IMR-90 (cell line): ENCODE measurements around the gene EDN3. TPM values are rescaled to one million over a fixed set of nuclear protein-coding genes. Genes with fewer than 3 reads are reported as not detected.

ENCODE experiments used
- ATAC-seq: fragments of 200-7000 bp; cut with Tn5 transposase; 2 replicates; pipeline ENCODE4 v1.9.1; 2020; ENCODE audit warnings: low read depth, mild to moderate bottlenecking, moderate library complexity
- BruUV-seq: library from RNA; stranded (reverse); fragments of 400-500 nt; replicated peaks from 2 replicates; lab custom pipeline; 2021; lab: Mats Ljungman, UMichigan
- CTCF ChIA-PET: fragments of 300-600 bp; formaldehyde crosslinking; extraction: SDS; loops from one replicate; lab custom pipeline; 2021; ENCODE audit warnings: antibody characterized with exemption; lab: Yijun Ruan, JAX
- POLR2A ChIA-PET: fragments of 300-600 bp; sonication (Branson Sonifier 250); formaldehyde crosslinking; loops from one replicate; lab custom pipeline; 2022; ENCODE audit warnings: antibody characterized with exemption; ENCODE audit not compliant: unreplicated experiment; lab: Charles Lee
- DNase-seq: peaks from one replicate; pipeline ENCODE4 v3.0.0; 2013
- H2AFZ ChIP-seq: replicated peaks from 2 replicates; pipeline ENCODE3; 2013; ENCODE audit warnings: low read length, mild to moderate bottlenecking; ENCODE audit not compliant: poor library complexity
- H2AK5ac ChIP-seq: 2 replicates; pipeline ENCODE4 v1.6.1; 2013; ENCODE audit warnings: low read depth, low read length, inconsistent platforms
- H2AK9ac ChIP-seq: replicated peaks from 2 replicates; pipeline ENCODE3; 2013; ENCODE audit warnings: mild to moderate bottlenecking, low read depth, low read length, moderate library complexity; ENCODE audit not compliant: poor library complexity
- H2BK120ac ChIP-seq: 2 replicates; pipeline ENCODE4 v1.6.1; 2013; ENCODE audit warnings: low read depth, low read length, inconsistent platforms
- H2BK15ac ChIP-seq: 3 replicates; pipeline ENCODE4 v1.6.1; 2013; ENCODE audit warnings: low read depth, low read length, inconsistent platforms
- H2BK20ac ChIP-seq: 2 replicates; pipeline ENCODE4 v1.6.1; 2013; ENCODE audit warnings: low read depth, mild to moderate bottlenecking, inconsistent platforms, low read length, moderate library complexity
- H2BK5ac ChIP-seq: 2 replicates; pipeline ENCODE4 v1.6.1; 2013; ENCODE audit warnings: mild to moderate bottlenecking, low read depth, low read length, inconsistent platforms; ENCODE audit not compliant: poor library complexity, severe bottlenecking
- H3K14ac ChIP-seq: replicated peaks from 2 replicates; pipeline ENCODE4 v1.6.1; 2013; ENCODE audit warnings: low read depth, low read length, inconsistent platforms
- H3K18ac ChIP-seq: 2 replicates; pipeline ENCODE4 v1.6.1; 2013; ENCODE audit warnings: low read depth, low read length, control low read depth
- H3K23ac ChIP-seq: 2 replicates; pipeline ENCODE4 v1.6.1; 2013; ENCODE audit warnings: low read depth, low read length, inconsistent platforms
- H3K27ac ChIP-seq: 2 replicates; pipeline ENCODE4 v1.5.1; 2013; ENCODE audit warnings: mild to moderate bottlenecking, control low read depth, low read length; ENCODE audit not compliant: insufficient read depth
- H3K27me3 ChIP-seq: 2 replicates; pipeline ENCODE4 v1.6.1; 2013; ENCODE audit warnings: low read length; ENCODE audit not compliant: control insufficient read depth, insufficient read depth
- H3K36me3 ChIP-seq: 2 replicates; pipeline ENCODE4 v1.6.1; 2013; ENCODE audit warnings: low read length, mixed read lengths; ENCODE audit not compliant: control insufficient read depth, insufficient read depth
- H3K4ac ChIP-seq: 2 replicates; pipeline ENCODE4 v1.6.1; 2013; ENCODE audit warnings: low read depth, low read length, inconsistent platforms
- H3K4me1 ChIP-seq: 2 replicates; pipeline ENCODE4 v1.6.1; 2013; ENCODE audit warnings: low read length, mixed read lengths; ENCODE audit not compliant: control insufficient read depth, insufficient read depth
- H3K4me2 ChIP-seq: 2 replicates; pipeline ENCODE4 v1.6.1; 2013; ENCODE audit warnings: low read depth, mild to moderate bottlenecking, control low read depth, low read length, moderate library complexity
- H3K4me3 ChIP-seq: 2 replicates; pipeline ENCODE4 v1.5.1; 2013; ENCODE audit warnings: low read depth, mild to moderate bottlenecking, control low read depth, low read length, moderate library complexity; ENCODE audit not compliant: insufficient read depth
- H3K56ac ChIP-seq: 2 replicates; pipeline ENCODE4 v1.6.1; 2013; ENCODE audit warnings: low read length, inconsistent platforms; ENCODE audit not compliant: insufficient read depth; ENCODE audit errors: extremely low read depth
- H3K79me1 ChIP-seq, 2 experiments: 2 replicates each; pipeline ENCODE4 v1.6.1; 2013; ENCODE audit warnings: low read length in 2 of 2, inconsistent platforms in 1 of 2, low read depth in 1 of 2
- H3K9ac ChIP-seq: 2 replicates; pipeline ENCODE4 v1.6.1; 2013; ENCODE audit warnings: low read depth, low read length, control low read depth
- H3K9me1 ChIP-seq: 2 replicates; pipeline ENCODE4 v1.6.1; 2013; ENCODE audit warnings: low read length, inconsistent platforms; ENCODE audit not compliant: insufficient read depth
- H3K9me3 ChIP-seq: 2 replicates; pipeline ENCODE4 v1.6.1; 2013; ENCODE audit warnings: low read length; ENCODE audit not compliant: control insufficient read depth, insufficient read depth
- H4K20me1 ChIP-seq: 2 replicates; pipeline ENCODE4 v1.6.1; 2013; ENCODE audit warnings: low read length, inconsistent platforms; ENCODE audit not compliant: insufficient read depth
- H4K5ac ChIP-seq: 2 replicates; pipeline ENCODE4 v1.6.1; 2013; ENCODE audit warnings: mild to moderate bottlenecking, low read depth, low read length, control low read depth
- H4K8ac ChIP-seq, 2 experiments: 2 replicates each; pipeline ENCODE4 v1.6.1; 2013; ENCODE audit warnings: low read depth in 2 of 2, low read length in 2 of 2, control low read depth in 1 of 2, inconsistent platforms in 1 of 2
- H4K91ac ChIP-seq: 2 replicates; pipeline ENCODE4 v1.6.1; 2013; ENCODE audit warnings: low read depth, low read length, inconsistent platforms; ENCODE audit not compliant: insufficient read depth
- WGBS, 2 experiments: methylation state at CpG; one replicate each; pipeline versions ENCODE4 v1.1.5 to v1.1.7; 2013; ENCODE audit warnings: missing lambda C conversion rate in 2 of 2; ENCODE audit not compliant: insufficient read length in 1 of 2; ENCODE audit errors: extremely low coverage in 2 of 2; 5-methylcytosine and 5-hydroxymethylcytosine counted together
- dilution Hi-C: fragments of 300-500 bp; cut with HindIII; formaldehyde crosslinking; loops from one replicate; pipeline ENCODE4 v1.14.3; 2018; ENCODE audit warnings: low sequenced_read_pairs; ENCODE audit not compliant: unreplicated experiment
- in situ Hi-C: fragments of 300-500 bp; cut with MboI; formaldehyde crosslinking; loops from 3 replicates; pipeline ENCODE4 v1.14.3; 2019; ENCODE audit warnings: low sequenced_read_pairs, inconsistent platforms, mixed read lengths
- intact Hi-C: fragments of 100-400 bp; cut with micrococcal nuclease; formaldehyde crosslinking; loops from 2 replicates; pipeline ENCODE4 v1.10.0; 2022
- polyA plus RNA-seq, 3 experiments: library from polyadenylated mRNA; depleted of rRNA; stranded (reverse); fragments of >200 nt; gene quantifications; 2 replicates each; pipeline ENCODE4 v1.2.3, GENCODE V29; 2012; ENCODE audit warnings: low replicate concordance in 1 of 3
- total RNA-seq: library from RNA; depleted of rRNA; stranded (reverse); fragments of >200 nt; gene quantifications from 2 replicates; pipeline ENCODE4 v1.2.3, GENCODE V29; 2012
- TF ChIP-seq, protein P1 (sequence below): conservative IDR thresholded peaks from 2 replicates; pipeline ENCODE4 v1.5.1; 2012; ENCODE audit warnings: mild to moderate bottlenecking, low read depth, low read length, improper control_type of control experiment

Gene EDN3
- total and polyA plus RNA-seq, 2 of the 4 experiments (the other 2 are of a cell fraction) = not detected

DNA sequence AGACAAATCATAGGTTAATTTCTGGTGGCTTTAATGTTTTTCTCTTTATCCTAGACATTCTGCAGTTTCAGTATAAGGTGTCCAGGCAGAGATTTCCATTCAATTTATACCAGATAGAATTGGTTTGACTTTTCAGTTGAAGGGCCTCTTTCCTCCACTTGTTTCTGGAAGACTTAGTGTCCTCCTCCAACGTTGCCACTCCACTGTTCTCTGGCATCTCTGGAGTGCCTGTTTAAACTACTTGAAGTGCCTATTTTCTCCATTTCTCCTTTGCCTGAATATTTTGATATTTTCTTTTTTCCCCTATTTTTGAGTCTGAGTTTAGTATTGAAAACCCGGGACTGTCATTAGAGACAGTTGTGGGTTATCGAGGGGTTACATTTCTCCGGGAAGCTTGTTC lies 27.7 kb downstream of the EDN3 start:
- Histone ChIP-seq H3K18ac (no peak overlapping the region), H2BK120ac (no peak overlapping the region), H2BK15ac (no peak overlapping the region), H3K79me1 (no peaks in the 10 kb centered on the region), H3K4me1 (no peaks in the 10 kb centered on the region), H3K23ac (no peak overlapping the region), H4K5ac (no peak overlapping the region), H2AFZ (no peak overlapping the region), H2BK5ac (no peak overlapping the region), H3K9me3 (no peaks in the 10 kb centered on the region), H3K14ac (no peak overlapping the region), H2AK9ac (no peak overlapping the region), H3K9me1 (no peaks in the 10 kb centered on the region), H2AK5ac (no peak overlapping the region), H3K4me3 (no peak overlapping the region), H4K8ac (no peak overlapping the region), H3K56ac (no peak overlapping the region), H3K36me3 (no peaks in the 10 kb centered on the region), H2BK20ac (no peak overlapping the region), H3K27ac (no peak overlapping the region), H3K4me2 (no peak overlapping the region), H3K27me3 (no peaks in the 10 kb centered on the region), H3K4ac (no peak overlapping the region), H4K20me1 (no peaks in the 10 kb centered on the region), H3K9ac (no peak overlapping the region), H4K91ac (no peak overlapping the region)
- BruUV-seq = no TSS peak
- dilution Hi-C loops (no loop called here), in situ Hi-C loops (no loop called here), intact Hi-C loops (no loop called here)
- TF ChIP-seq, protein P1, sequence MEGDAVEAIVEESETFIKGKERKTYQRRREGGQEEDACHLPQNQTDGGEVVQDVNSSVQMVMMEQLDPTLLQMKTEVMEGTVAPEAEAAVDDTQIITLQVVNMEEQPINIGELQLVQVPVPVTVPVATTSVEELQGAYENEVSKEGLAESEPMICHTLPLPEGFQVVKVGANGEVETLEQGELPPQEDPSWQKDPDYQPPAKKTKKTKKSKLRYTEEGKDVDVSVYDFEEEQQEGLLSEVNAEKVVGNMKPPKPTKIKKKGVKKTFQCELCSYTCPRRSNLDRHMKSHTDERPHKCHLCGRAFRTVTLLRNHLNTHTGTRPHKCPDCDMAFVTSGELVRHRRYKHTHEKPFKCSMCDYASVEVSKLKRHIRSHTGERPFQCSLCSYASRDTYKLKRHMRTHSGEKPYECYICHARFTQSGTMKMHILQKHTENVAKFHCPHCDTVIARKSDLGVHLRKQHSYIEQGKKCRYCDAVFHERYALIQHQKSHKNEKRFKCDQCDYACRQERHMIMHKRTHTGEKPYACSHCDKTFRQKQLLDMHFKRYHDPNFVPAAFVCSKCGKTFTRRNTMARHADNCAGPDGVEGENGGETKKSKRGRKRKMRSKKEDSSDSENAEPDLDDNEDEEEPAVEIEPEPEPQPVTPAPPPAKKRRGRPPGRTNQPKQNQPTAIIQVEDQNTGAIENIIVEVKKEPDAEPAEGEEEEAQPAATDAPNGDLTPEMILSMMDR = no peak
- CTCF ChIA-PET = no interaction called here
- DNase-seq = no peak
- POLR2A ChIA-PET = no interaction called here
- ATAC-seq = no peak
- no CpG with 5 or more reads among the region's 4 CpGs for WGBS, 2 experiments
